Activated CD8-positive, alpha-beta T cell treated with anti-CD3 and anti-CD28 coated beads for 36 hours (primary cell): ENCODE measurements around the gene PHKB. TPM values are rescaled to one million over a fixed set of nuclear protein-coding genes. Genes with fewer than 3 reads are reported as not detected.

Source experiments
- ATAC-seq: fragments of 200-7000 bp; cut with Tn5 transposase; one replicate; pipeline ENCODE4 v1.10.0; 2021; ENCODE audit warnings: mild to moderate bottlenecking, moderate library complexity
- CTCF ChIA-PET: fragments of 350-600 bp; sonication (Branson Sonifier 250); formaldehyde crosslinking; loops from one replicate; lab custom pipeline; 2021; ENCODE audit warnings: antibody characterized with exemption; lab: Charles Lee
- POLR2A ChIA-PET: fragments of 350-600 bp; sonication (Branson Sonifier 250); formaldehyde crosslinking; loops from one replicate; lab custom pipeline; 2021; ENCODE audit warnings: antibody characterized with exemption; lab: Charles Lee
- DNase-seq: peaks from one replicate; pipeline ENCODE4 v3.0.0-alpha.2; 2020
- H3K27ac Mint-ChIP-seq: one replicate; pipeline ENCODE4 v1.8.0; 2021; ENCODE audit warnings: mild to moderate bottlenecking, mixed read lengths
- H3K27me3 Mint-ChIP-seq: one replicate; pipeline ENCODE4 v1.8.0; 2021; ENCODE audit warnings: mixed read lengths
- H3K36me3 Mint-ChIP-seq: one replicate; pipeline ENCODE4 v1.8.0; 2021; ENCODE audit warnings: low read depth, mixed read lengths
- H3K4me1 Mint-ChIP-seq: one replicate; pipeline ENCODE4 v1.8.0; 2021; ENCODE audit warnings: low read depth, mixed read lengths
- H3K4me3 Mint-ChIP-seq: one replicate; pipeline ENCODE4 v1.8.0; 2021; ENCODE audit warnings: mild to moderate bottlenecking, moderate library complexity, mixed read lengths
- H3K9me3 Mint-ChIP-seq: one replicate; pipeline ENCODE4 v1.8.0; 2021; ENCODE audit warnings: mixed read lengths
- intact Hi-C: fragments of 100-400 bp; cut with micrococcal nuclease; formaldehyde crosslinking; loops from one replicate; pipeline ENCODE4 v1.10.0; 2022
- total RNA-seq, 2 experiments: library from RNA; stranded (reverse); gene quantifications; one replicate each; pipeline ENCODE4 v1.2.3, GENCODE V29; 2021
- TF ChIP-seq, protein P1 (sequence below): fragments of 200-600 bp; IDR thresholded peaks from one replicate; pipeline ENCODE4 v1.8.0; 2022; ENCODE audit warnings: antibody characterized with exemption, mild to moderate bottlenecking

Gene PHKB
- total RNA-seq, 2 experiments from 2014 or later, result 20.2 to 23.1 TPM

GRCh38 chr16:47721006-47721637 lies 260.0 kb downstream of the PHKB start:
- Mint-ChIP-seq H3K4me3 (no peak overlapping the region), H3K27ac (no peak overlapping the region), H3K4me1 (no peaks in the 10 kb centered on the region), H3K27me3 (peaks cover 8% of the 10 kb centered on the region), H3K36me3 (no peaks in the 10 kb centered on the region), H3K9me3 (no peaks in the 10 kb centered on the region)
- intact Hi-C loops, result no loop called here
- ChIA-PET CTCF (no interaction called here), POLR2A (no interaction called here)
- ATAC-seq (no peak), DNase-seq (no peak)
- TF ChIP-seq, protein P1, sequence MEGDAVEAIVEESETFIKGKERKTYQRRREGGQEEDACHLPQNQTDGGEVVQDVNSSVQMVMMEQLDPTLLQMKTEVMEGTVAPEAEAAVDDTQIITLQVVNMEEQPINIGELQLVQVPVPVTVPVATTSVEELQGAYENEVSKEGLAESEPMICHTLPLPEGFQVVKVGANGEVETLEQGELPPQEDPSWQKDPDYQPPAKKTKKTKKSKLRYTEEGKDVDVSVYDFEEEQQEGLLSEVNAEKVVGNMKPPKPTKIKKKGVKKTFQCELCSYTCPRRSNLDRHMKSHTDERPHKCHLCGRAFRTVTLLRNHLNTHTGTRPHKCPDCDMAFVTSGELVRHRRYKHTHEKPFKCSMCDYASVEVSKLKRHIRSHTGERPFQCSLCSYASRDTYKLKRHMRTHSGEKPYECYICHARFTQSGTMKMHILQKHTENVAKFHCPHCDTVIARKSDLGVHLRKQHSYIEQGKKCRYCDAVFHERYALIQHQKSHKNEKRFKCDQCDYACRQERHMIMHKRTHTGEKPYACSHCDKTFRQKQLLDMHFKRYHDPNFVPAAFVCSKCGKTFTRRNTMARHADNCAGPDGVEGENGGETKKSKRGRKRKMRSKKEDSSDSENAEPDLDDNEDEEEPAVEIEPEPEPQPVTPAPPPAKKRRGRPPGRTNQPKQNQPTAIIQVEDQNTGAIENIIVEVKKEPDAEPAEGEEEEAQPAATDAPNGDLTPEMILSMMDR, result no peak

GRCh38 chr16:47722046-47722445 lies 260.9 kb downstream of the PHKB start:
- ChIA-PET CTCF (no interaction called here), POLR2A (no interaction called here)
- ATAC-seq (no peak), DNase-seq (no peak)
- no peaks in the 10 kb centered on the region for H3K9me3 Mint-ChIP-seq
- no peaks in the 10 kb centered on the region for H3K36me3 Mint-ChIP-seq
- no peak overlapping the region for H3K27ac Mint-ChIP-seq
- TF ChIP-seq, protein P1, result no peak
- no peak overlapping the region for H3K4me3 Mint-ChIP-seq
- intact Hi-C loops, result no loop called here
- no peaks in the 10 kb centered on the region for H3K4me1 Mint-ChIP-seq
- H3K27me3 Mint-ChIP-seq, result peaks cover 3% of the 10 kb centered on the region

DNA sequence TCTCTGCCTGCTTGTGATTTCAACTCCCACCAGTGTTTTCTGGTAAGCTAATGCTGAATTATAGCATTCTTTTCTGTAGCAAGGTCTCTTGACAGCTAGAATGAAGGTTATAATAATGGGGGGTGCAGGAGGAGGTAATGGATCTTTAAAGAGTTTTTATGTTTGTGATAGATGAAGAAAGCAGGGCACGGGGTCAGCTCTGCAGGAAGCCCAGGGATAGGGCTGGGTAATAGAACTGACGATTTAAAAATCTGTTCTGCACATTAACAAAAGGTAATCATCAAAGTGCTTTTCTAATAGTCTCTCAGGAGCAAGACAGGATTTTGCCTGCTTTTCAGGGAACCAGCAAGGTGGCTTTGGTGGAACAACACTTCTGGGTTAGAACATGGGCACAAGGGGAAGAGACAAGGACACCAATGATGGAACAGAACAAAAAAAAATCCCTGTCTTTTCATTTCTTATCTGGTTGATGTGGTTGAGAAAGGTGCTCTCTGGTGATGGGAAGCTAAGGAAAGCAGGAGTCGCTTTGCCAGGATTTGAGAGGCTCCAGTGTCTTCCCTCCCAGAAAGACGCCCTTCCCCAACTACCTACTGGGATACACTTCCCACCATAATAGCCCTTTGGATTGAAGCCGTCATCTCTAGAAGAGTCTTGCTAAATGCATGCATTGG lies 263.1 kb downstream of the PHKB start:
- intact Hi-C loops, result no loop called here
- ATAC-seq, result no peak
- H3K27me3 Mint-ChIP-seq, result peaks cover 3% of the 10 kb centered on the region
- H3K4me1 Mint-ChIP-seq, result no peaks in the 10 kb centered on the region
- no peak for DNase-seq
- no peak overlapping the region for H3K4me3 Mint-ChIP-seq
- POLR2A ChIA-PET, result no interaction called here
- CTCF ChIA-PET, result no interaction called here
- H3K36me3 Mint-ChIP-seq, result no peaks in the 10 kb centered on the region
- no peak overlapping the region for H3K27ac Mint-ChIP-seq
- no peaks in the 10 kb centered on the region for H3K9me3 Mint-ChIP-seq
- TF ChIP-seq, protein P1, result no peak

- H3K36me3 Mint-ChIP-seq, result no peaks in the 10 kb centered on the region
- ChIA-PET POLR2A (no interaction called here), CTCF (no interaction called here)
- no peak overlapping the region for H3K27ac Mint-ChIP-seq
- H3K4me1 Mint-ChIP-seq, result no peaks in the 10 kb centered on the region
- ATAC-seq, result no peak
- H3K4me3 Mint-ChIP-seq, result no peak overlapping the region
- no peaks in the 10 kb centered on the region for H3K9me3 Mint-ChIP-seq
- DNase-seq, result no peak
- TF ChIP-seq, protein P1, result no peak
- H3K27me3 Mint-ChIP-seq, result peaks cover 4% of the 10 kb centered on the region
- intact Hi-C loops, result no loop called here
Observed at GRCh38 chr16:47725188-47725695, 264.1 kb downstream of the PHKB start.

- DNase-seq (no peak), ATAC-seq (no peak)
- Mint-ChIP-seq H3K9me3 (no peaks in the 10 kb centered on the region), H3K27me3 (peaks cover 4% of the 10 kb centered on the region), H3K4me1 (no peaks in the 10 kb centered on the region), H3K4me3 (no peak overlapping the region), H3K36me3 (no peaks in the 10 kb centered on the region), H3K27ac (no peak overlapping the region)
- ChIA-PET CTCF (no interaction called here), POLR2A (no interaction called here)
- intact Hi-C loops, result no loop called here
- TF ChIP-seq, protein P1, result no peak
Observed at GRCh38 chr16:47726031-47726675, 265.0 kb downstream of the PHKB start.
